Adrenal gland (tissue), 12 donors: ENCODE results near the gene PDCD7. TPM values are rescaled to one million over a fixed set of nuclear protein-coding genes. Genes with fewer than 3 reads are reported as not detected.

Experiments used
- DNase-seq, 7 donors: peaks; one replicate each; pipeline ENCODE4 v3.0.0-alpha.2; 2019 to 2020
- H3K27ac ChIP-seq, 5 donors: fragments of 200-600 bp; sonication (generic) in 4 of 5; 1 replicate in 3 of 5; 2 replicates in 2 of 5; pipeline versions ENCODE4 v1.5.1 to v1.8.0; 2016 to 2020; ENCODE audit warnings: mild to moderate bottlenecking in 1 of 5
- H3K27me3 ChIP-seq: fragments of 200-600 bp; 2 replicates; pipeline ENCODE4 v1.8.0; 2021
- H3K36me3 ChIP-seq, 2 donors: fragments of 200-600 bp; replicated peaks in 1 of 2; 1 replicate in 1 of 2; 2 replicates in 1 of 2; pipeline versions ENCODE4 v1.5.1 to v1.8.0; 2018 to 2022
- H3K4me1 ChIP-seq, 2 donors: fragments of 200-600 bp; replicated peaks in 1 of 2; 1 replicate in 1 of 2; 2 replicates in 1 of 2; pipeline versions ENCODE4 v1.5.1 to v1.8.0; 2018 to 2021
- H3K4me3 ChIP-seq, 4 donors: fragments of 200-600 bp; sonication (generic) in 3 of 4; one replicate each; pipeline ENCODE4 v1.5.1; 2016 to 2018
- H3K9me3 ChIP-seq, 3 donors: fragments of 200-600 bp; sonication (generic) in 1 of 3; replicated peaks in 1 of 3; 1 replicate in 2 of 3; 2 replicates in 1 of 3; pipeline versions ENCODE4 v1.5.1 to v1.8.0; 2016 to 2021
- POLR2A ChIP-seq, 2 donors: fragments of 450-650 bp; IDR thresholded peaks; one replicate each; pipeline ENCODE4 v1.6.1; 2017; ENCODE audit warnings: antibody characterized with exemption in 2 of 2, mild to moderate bottlenecking in 2 of 2, moderate library complexity in 1 of 2
- WGBS, 4 donors: extraction: QIAGEN DNeasy Blood & Tissue Kit in 2 of 4; methylation state at CpG; one replicate each; pipeline versions ENCODE4 v1.1.5 to v1.1.7; 2013 to 2017; 5-methylcytosine and 5-hydroxymethylcytosine counted together
- intact Hi-C, 2 donors: fragments of 100-400 bp; cut with DNase I; formaldehyde crosslinking; loops; one replicate each; pipeline versions ENCODE4 v1.14.1 to v1.15.0; 2022 to 2023
- polyA plus RNA-seq, 3 donors: library from polyadenylated mRNA; stranded (reverse); fragments of 200-250 nt in 2 of 3; fragments of 350-450 nt in 1 of 3; fragmentation: Illumina TruSeq in 1 of 3; extraction: RNeasy Lipid Tissue Mini Kit (QIAGEN cat#74804) in 1 of 3; gene quantifications; one replicate each; pipeline ENCODE4 v1.2.3, GENCODE V29; 2013 to 2014
- total RNA-seq, 9 donors: library from RNA; depleted of rRNA in 4 of 9; stranded (reverse); fragments of >200 nt in 4 of 9; fragments of 120-200 nt in 1 of 9; fragmentation: NEBNext Ultra II Directional in 1 of 9; extraction: Animal tissue kit (Norgen Biotek cat#: 25700) in 1 of 9; gene quantifications; one replicate each; pipeline versions ENCODE4 v1.1.0 to v1.2.4, GENCODE V29; 2013 to 2023
- TF ChIP-seq, protein P1 (sequence below), 6 experiments: fragments of 450-650 bp in 4 of 6; fragments of 200-600 bp in 2 of 6; sonication (generic) in 1 of 6; IDR thresholded peaks; 1 replicate in 5 of 6; 2 replicates in 1 of 6; pipeline versions ENCODE4 v1.5.1 to v1.8.0; 2016 to 2021; ENCODE audit warnings: antibody characterized with exemption in 6 of 6, mild to moderate bottlenecking in 2 of 6, moderate library complexity in 1 of 6
- donor health status: healthy with polysubstance abuse.
- donor health status: Bipolar disorder and iron deficiency.
- donor health status: DM: yes; HTN: yes; CAD: no.
- donor health status: DM: no; HTN: no; CAD: no.
- donor health status: DM: no; HTN: no; CAD: no.
- donor health status: DM: yes; HTN: yes; CAD: no.

PDCD7 gene
- total and polyA plus RNA-seq, 12 donors: 9.8 to 121 (median 18.9) TPM

GRCh38 chr15:65087411-65087810, 46.2 kb downstream of the PDCD7 start:
- intact Hi-C loops: no loop called here
- TF ChIP-seq, protein P1, sequence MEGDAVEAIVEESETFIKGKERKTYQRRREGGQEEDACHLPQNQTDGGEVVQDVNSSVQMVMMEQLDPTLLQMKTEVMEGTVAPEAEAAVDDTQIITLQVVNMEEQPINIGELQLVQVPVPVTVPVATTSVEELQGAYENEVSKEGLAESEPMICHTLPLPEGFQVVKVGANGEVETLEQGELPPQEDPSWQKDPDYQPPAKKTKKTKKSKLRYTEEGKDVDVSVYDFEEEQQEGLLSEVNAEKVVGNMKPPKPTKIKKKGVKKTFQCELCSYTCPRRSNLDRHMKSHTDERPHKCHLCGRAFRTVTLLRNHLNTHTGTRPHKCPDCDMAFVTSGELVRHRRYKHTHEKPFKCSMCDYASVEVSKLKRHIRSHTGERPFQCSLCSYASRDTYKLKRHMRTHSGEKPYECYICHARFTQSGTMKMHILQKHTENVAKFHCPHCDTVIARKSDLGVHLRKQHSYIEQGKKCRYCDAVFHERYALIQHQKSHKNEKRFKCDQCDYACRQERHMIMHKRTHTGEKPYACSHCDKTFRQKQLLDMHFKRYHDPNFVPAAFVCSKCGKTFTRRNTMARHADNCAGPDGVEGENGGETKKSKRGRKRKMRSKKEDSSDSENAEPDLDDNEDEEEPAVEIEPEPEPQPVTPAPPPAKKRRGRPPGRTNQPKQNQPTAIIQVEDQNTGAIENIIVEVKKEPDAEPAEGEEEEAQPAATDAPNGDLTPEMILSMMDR (IDR thresholded peaks at IDR 0.05): no peak
- TF ChIP-seq POLR2A (IDR thresholded peaks at IDR 0.05): no peak
- peaks cover 0 to 10% of the 10 kb centered on the region in 2 donors for H3K4me1 ChIP-seq
- WGBS, 4 donors: 75 to 94% (median 88%) methylated on average over 2 to 3 of the region's 3 CpGs
- no peak for DNase-seq
- no peaks in the 10 kb centered on the region for H3K9me3 ChIP-seq
- H3K27ac ChIP-seq: peak overlapping the region in 1 of 5 donors; percentile 45
- no peaks in the 10 kb centered on the region for H3K36me3 ChIP-seq
- no peak overlapping the region for H3K4me3 ChIP-seq
- peaks cover 2% of the 10 kb centered on the region for H3K27me3 ChIP-seq

DNA sequence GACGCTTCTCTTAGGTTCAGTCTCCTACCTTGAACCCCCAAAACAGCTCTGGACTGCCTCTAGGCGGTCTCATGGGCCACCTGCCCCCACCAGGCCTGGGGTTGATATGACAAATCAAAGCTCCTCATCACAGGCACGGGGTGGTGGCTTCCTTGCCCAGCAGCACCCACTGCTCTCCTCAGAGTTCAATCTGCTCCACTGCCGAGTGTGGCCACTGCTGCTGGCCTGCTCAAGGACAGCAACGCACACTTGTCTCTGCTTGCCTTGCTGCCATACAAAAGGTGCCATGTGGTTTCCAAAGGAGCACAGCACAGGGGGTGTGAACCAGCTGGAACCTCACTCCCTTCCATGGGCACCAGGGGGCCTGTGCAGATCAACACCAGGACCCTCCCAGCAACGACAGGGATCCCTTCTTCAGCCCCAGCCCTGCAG, 46.9 kb downstream of the PDCD7 start:
- Histone ChIP-seq H3K27me3 (peaks cover 6% of the 10 kb centered on the region), H3K36me3 (no peaks in the 10 kb centered on the region), H3K4me1 (peaks cover 0 to 11% of the 10 kb centered on the region in 2 donors), H3K9me3 (no peaks in the 10 kb centered on the region), H3K4me3 (no peak overlapping the region), H3K27ac (no peak overlapping the region)
- 49 to 76% (median 61%) methylated on average over 2 to 6 of the region's 6 CpGs for WGBS, 4 donors
- TF ChIP-seq, protein P1 (IDR thresholded peaks at IDR 0.05): no peak
- no peak for TF ChIP-seq POLR2A (IDR thresholded peaks at IDR 0.05)
- peak in 3 of 7 donors; percentile 38 to 60 (median 54) for DNase-seq
- intact Hi-C loops: no loop called here

GRCh38 chr15:65085990-65086679, 47.5 kb downstream of the PDCD7 start:
- H3K27ac ChIP-seq: no peak overlapping the region
- 66 to 81% (median 70%) methylated on average over 3 to 6 of the region's 6 CpGs for WGBS, 4 donors

GRCh38 chr15:65085207-65085753, 48.3 kb downstream of the PDCD7 start:
- TF ChIP-seq POLR2A (IDR thresholded peaks at IDR 0.05): no peak
- TF ChIP-seq, protein P1 (IDR thresholded peaks at IDR 0.05): no peak
- Histone ChIP-seq H3K36me3 (no peaks in the 10 kb centered on the region), H3K27ac (no peak overlapping the region), H3K27me3 (peaks cover 6% of the 10 kb centered on the region), H3K4me3 (no peak overlapping the region), H3K9me3 (no peaks in the 10 kb centered on the region), H3K4me1 (peaks cover 0 to 11% of the 10 kb centered on the region in 2 donors)
- DNase-seq: no peak
- intact Hi-C loops: no loop called here
- WGBS, 4 donors: 75 to 84% (median 79%) methylated on average over 4 to 8 of the region's 8 CpGs

More at GRCh38 chr15:65085990-65086679, 47.5 kb downstream of the PDCD7 start:
- intact Hi-C loops: no loop called here
- Histone ChIP-seq H3K4me1 (peaks cover 0 to 11% of the 10 kb centered on the region in 2 donors), H3K9me3 (no peaks in the 10 kb centered on the region), H3K36me3 (no peaks in the 10 kb centered on the region), H3K27me3 (peaks cover 6% of the 10 kb centered on the region), H3K4me3 (no peak overlapping the region)
- DNase-seq: peak in 4 of 7 donors; percentile 49 to 76 (median 57)
- TF ChIP-seq POLR2A (IDR thresholded peaks at IDR 0.05): no peak
- TF ChIP-seq, protein P1 (IDR thresholded peaks at IDR 0.05): peak; percentile 26 to 50 (median 38)
